ENCODE data around the gene ZMYM2. TPM values are rescaled to one million over a fixed set of nuclear protein-coding genes. Genes with fewer than 3 reads are reported as not detected.

Gene ZMYM2
- polyA plus RNA-seq, 2 of the 4 experiments (the other 2 are of a cell fraction), result 21.7 to 56.7 TPM

GRCh38 chr13:19959831-19960652, 1.5 kb downstream of the ZMYM2 start:
- FAIRE-seq, result no peak
- Histone ChIP-seq H3K4me3 (peak overlapping the region; percentile 96), H3K27ac (peak overlapping the region; percentile 98 to 99), H3K4me1 (peaks cover 22% of the 10 kb centered on the region; the same call in 2 of the 3 replicates), H3K4me2 (peak overlapping the region; percentile 99), H3K9me3 (no peaks in the 10 kb centered on the region)
- ATAC-seq, result peak; percentile 58 to 70
- POLR2A ChIA-PET, result interaction anchor here (0.8 to 1.0 kb wide), 3 partner anchors 33 to 201 kb away, joined by 3 read pairs; partner anchors contain the start of genes GJA3 and ZMYM5
- WGBS (ENCODE audit: missing lambda C conversion rate), result 0% methylated on average over 13 of the region's 13 CpGs
- peak; percentile 24; the same call in 2 of the 3 replicates for TF ChIP-seq SMC3 (IDR thresholded peaks at IDR 0.05)
- peak; percentile 39 to 45; a peak in 4 of 5 replicates for TF ChIP-seq RAD21 (conservative IDR thresholded peaks at IDR 0.05 in 1 of 2, IDR thresholded peaks at IDR 0.05 in 1 of 2)
- TF ChIP-seq REST (IDR thresholded peaks at IDR 0.05), result no peak
- peak; percentile 55 for TF ChIP-seq MAX (IDR thresholded peaks at IDR 0.05)
- peak; percentile 63; the same call in 1 of the 2 replicates for TF ChIP-seq BHLHE40 (IDR thresholded peaks at IDR 0.05; ENCODE audit: low read depth, low read length)
- no peak for TF ChIP-seq MAFK (IDR thresholded peaks at IDR 0.05; ENCODE audit: partially characterized antibody)
- peak; percentile 56 for TF ChIP-seq CTCF (IDR thresholded peaks at IDR 0.05)
- peak; percentile 62 to 87 for DNase-seq (ENCODE audit: low read depth in 1 of 2, low spot score in 1 of 2)
- CTCF ChIA-PET, result interaction anchor here (0.6 to 1.3 kb wide), 6 partner anchors 9 to 278 kb away, joined by 3 to 14 read pairs (median 4); no protein-coding TSS in a partner anchor

GRCh38 chr13:19960653-19960976, 2.1 kb downstream of the ZMYM2 start:
- POLR2A ChIA-PET, result no interaction called here
- no peak for FAIRE-seq

GRCh38 chr13:19961489-19961888, 3.0 kb downstream of the ZMYM2 start:
- Histone ChIP-seq H3K4me2 (peak overlapping the region; percentile 99), H3K4me1 (peaks cover 22% of the 10 kb centered on the region; the same call in 2 of the 3 replicates), H3K4me3 (no peak overlapping the region), H3K9me3 (no peaks in the 10 kb centered on the region), H3K27ac (no peak overlapping the region)
- WGBS (ENCODE audit: missing lambda C conversion rate), result 79% methylated on average over 4 of the region's 4 CpGs
- ATAC-seq (no peak), DNase-seq (ENCODE audit: low read depth in 1 of 2, low spot score in 1 of 2) (no peak), FAIRE-seq (no peak)
- ChIA-PET POLR2A (no interaction called here), CTCF (no interaction called here)
- no peak for TF ChIP-seq MAZ (IDR thresholded peaks at IDR 0.05; ENCODE audit: borderline replicate concordance, low read depth, low read length)

More at GRCh38 chr13:19960653-19960976, 2.1 kb downstream of the ZMYM2 start:
- TF ChIP-seq BHLHE40 (IDR thresholded peaks at IDR 0.05; ENCODE audit: low read depth, low read length) (no peak), RCOR1 (IDR thresholded peaks at IDR 0.05; ENCODE audit: low read depth, low read length) (no peak), RAD21 (conservative IDR thresholded peaks at IDR 0.05 in 1 of 2, IDR thresholded peaks at IDR 0.05 in 1 of 2) (no peak), USF2 (IDR thresholded peaks at IDR 0.05) (no peak)
- Histone ChIP-seq H3K4me3 (peak overlapping the region; percentile 96; the same call in 2 of the 3 replicates), H3K9me3 (no peaks in the 10 kb centered on the region), H3K4me1 (peaks cover 22% of the 10 kb centered on the region; the same call in 2 of the 3 replicates), H3K4me2 (peak overlapping the region; percentile 99), H3K27ac (no peak overlapping the region)
- DNase-seq (ENCODE audit: low read depth in 1 of 2, low spot score in 1 of 2), result no peak
- WGBS (ENCODE audit: missing lambda C conversion rate), result 42% methylated on average over 2 of the region's 2 CpGs
- CTCF ChIA-PET, result interaction anchor here (1.3 kb wide), 1 partner anchor 19 kb away, joined by 6 read pairs; no protein-coding TSS in a partner anchor
- ATAC-seq, result no peak

All from A549 (cell line).